HepG2 (cell line): Measurements from ENCODE around the gene NUDT21. TPM values are rescaled to one million over a fixed set of nuclear protein-coding genes. Genes with fewer than 3 reads are reported as not detected.

Source experiments
- ATAC-seq: fragments of 200-7000 bp; cut with Tn5 transposase; 3 replicates; pipeline ENCODE4 v1.9.1; 2020; ENCODE audit warnings: mild to moderate bottlenecking, moderate library complexity
- BruUV-seq: library from RNA; stranded (reverse); fragments of 400-500 nt; replicated peaks from 2 replicates; lab custom pipeline; 2021; lab: Mats Ljungman, UMichigan
- CTCF ChIA-PET: fragments of 300-600 bp; formaldehyde crosslinking; extraction: SDS; loops from one replicate; lab custom pipeline; 2021; ENCODE audit warnings: low total read pairs, inconsistent platforms, low intra/inter-chr PET ratio; lab: Yijun Ruan, JAX
- POLR2A ChIA-PET: fragments of 350-600 bp; sonication (Branson Sonifier 250); formaldehyde crosslinking; loops from one replicate; lab custom pipeline; 2020; ENCODE audit warnings: antibody characterized with exemption, inconsistent platforms; lab: Yijun Ruan, JAX
- DNase-seq: peaks from one replicate; pipeline ENCODE4 v3.0.0-alpha.2; 2015; ENCODE audit warnings: low spot score
- FAIRE-seq: peaks from 3 replicates; lab custom pipeline; 2011; peaks lifted over from hg19 to GRCh38; lab: Jason Lieb, UNC
- H2AFZ ChIP-seq: one replicate; pipeline ENCODE4 v1.6.1; 2011; ENCODE audit warnings: low read length, inconsistent platforms
- H3K27ac ChIP-seq: fragments of 300-600 bp; 3 replicates; pipeline ENCODE4 v1.8.0; 2011; ENCODE audit warnings: mixed run types, mild to moderate bottlenecking, mixed read lengths, low read length, inconsistent platforms; ENCODE audit not compliant: insufficient read depth; ENCODE audit errors: extremely low read length
- H3K27me3 ChIP-seq, 2 experiments: fragments of 200-600 bp in 1 of 2; 2 replicates in 1 of 2; 3 replicates in 1 of 2; pipeline versions ENCODE4 v1.6.0 to v1.8.0; 2011; ENCODE audit warnings: low read length in 2 of 2, mild to moderate bottlenecking in 2 of 2, moderate library complexity in 2 of 2, inconsistent platforms in 1 of 2; ENCODE audit not compliant: insufficient read depth in 2 of 2, control insufficient read depth in 1 of 2
- H3K36me3 ChIP-seq, 2 experiments: fragments of 200-600 bp in 1 of 2; replicated peaks in 1 of 2; 2 replicates in 1 of 2; 3 replicates in 1 of 2; pipeline versions ENCODE4 v1.5.1 to v1.8.0; 2011; ENCODE audit warnings: low read length in 2 of 2, inconsistent platforms in 1 of 2; ENCODE audit not compliant: insufficient read depth in 2 of 2, control insufficient read depth in 1 of 2
- H3K4me1 ChIP-seq: 2 replicates; pipeline ENCODE4 v1.5.1; 2012; ENCODE audit warnings: low read length, inconsistent platforms; ENCODE audit not compliant: insufficient read depth
- H3K4me2 ChIP-seq: 2 replicates; pipeline ENCODE4 v1.6.0; 2011; ENCODE audit warnings: low read depth, low read length, inconsistent platforms
- H3K4me3 ChIP-seq, 3 experiments: fragments of 200-600 bp in 1 of 3; sonication (generic), shearing (Covaris generic) in 1 of 3; replicated peaks in 1 of 3; 2 replicates each; pipeline ENCODE4 v1.5.1; 2011 to 2016; ENCODE audit warnings: low read length in 3 of 3, inconsistent platforms in 2 of 3, low read depth in 2 of 3, mild to moderate bottlenecking in 2 of 3, control low read depth in 1 of 3, mixed read lengths in 1 of 3; ENCODE audit not compliant: insufficient read depth in 1 of 3
- H3K79me2 ChIP-seq: one replicate; pipeline ENCODE4 v1.6.1; 2011; ENCODE audit warnings: low read length, inconsistent platforms; ENCODE audit not compliant: insufficient read depth
- H3K9ac ChIP-seq: 2 replicates; pipeline ENCODE4 v1.6.0; 2011; ENCODE audit warnings: mild to moderate bottlenecking, low read depth, low read length, inconsistent platforms; ENCODE audit not compliant: insufficient read depth
- H3K9me3 ChIP-seq: 2 replicates; pipeline ENCODE4 v1.5.1; 2012; ENCODE audit warnings: mild to moderate bottlenecking, low read length
- H4K20me1 ChIP-seq: 2 replicates; pipeline ENCODE4 v1.6.0; 2011; ENCODE audit warnings: inconsistent platforms, mild to moderate bottlenecking, low read length, moderate library complexity; ENCODE audit not compliant: insufficient read depth
- JUND ChIP-seq: sonication (generic); formaldehyde crosslinking; IDR thresholded peaks from 2 replicates; pipeline ENCODE4 v1.8.0; 2022; ENCODE audit warnings: mild to moderate bottlenecking, missing genetic modification reagents
- MAFK ChIP-seq, 2 experiments: IDR thresholded peaks in 1 of 2; conservative IDR thresholded peaks in 1 of 2; 2 replicates each; pipeline ENCODE4 v1.6.1; 2011; ENCODE audit warnings: improper control_type of control experiment in 2 of 2, low read length in 2 of 2
- NAIF1 ChIP-seq: sonication (generic); formaldehyde crosslinking; IDR thresholded peaks from 2 replicates; pipeline ENCODE4 v1.5.0; 2020; ENCODE audit warnings: mild to moderate bottlenecking, missing genetic modification reagents, borderline replicate concordance
- NR1H2 ChIP-seq: sonication (generic); formaldehyde crosslinking; IDR thresholded peaks from 2 replicates; pipeline ENCODE4 v1.8.1; 2022; ENCODE audit warnings: low read depth, missing genetic modification reagents, borderline replicate concordance
- RBFOX2 ChIP-seq: fragments of 200-400 bp; formaldehyde crosslinking; IDR thresholded peaks from 2 replicates; pipeline ENCODE4 v1.6.1; 2017; ENCODE audit warnings: low read depth, mild to moderate bottlenecking, low read length
- RFX3 ChIP-seq: IDR thresholded peaks from 2 replicates; pipeline ENCODE4 v1.6.1; 2016; ENCODE audit warnings: missing biosample characterization, missing genetic modification reagents
- SNRNP70 ChIP-seq: fragments of 200-400 bp; formaldehyde crosslinking; IDR thresholded peaks from 2 replicates; pipeline ENCODE4 v1.6.1; 2017; ENCODE audit warnings: mild to moderate bottlenecking, low read depth, low read length, moderate library complexity
- ZC3H13 ChIP-seq: sonication (generic); formaldehyde crosslinking; IDR thresholded peaks from 2 replicates; pipeline ENCODE4 v1.8.1; 2023; ENCODE audit warnings: mild to moderate bottlenecking, missing genetic modification reagents, moderate library complexity
- ZKSCAN8 ChIP-seq: IDR thresholded peaks from 2 replicates; pipeline ENCODE4 v1.6.1; 2016; ENCODE audit warnings: borderline replicate concordance, missing genetic modification reagents, missing compliant biosample characterization
- ZNF12 ChIP-seq: sonication (generic); formaldehyde crosslinking; IDR thresholded peaks from 2 replicates; pipeline ENCODE4 v1.5.0; 2020; ENCODE audit warnings: missing genetic modification reagents
- WGBS: methylation state at CpG from one replicate; pipeline ENCODE4 v1.1.6; 2017; ENCODE audit warnings: low lambda C conversion rate; 5-methylcytosine and 5-hydroxymethylcytosine counted together
- in situ Hi-C: cut with HindIII; loops from 2 replicates; pipeline ENCODE4 v1.10.0; 2017; ENCODE audit warnings: low pct_unique_long_range_greater_than_20kb; ENCODE audit not compliant: extremely low pct_ligation_motif_present
- intact Hi-C: fragments of 100-400 bp; cut with micrococcal nuclease; formaldehyde crosslinking; loops from one replicate; pipeline ENCODE4 v1.10.0; 2022; ENCODE audit not compliant: unreplicated experiment
- polyA plus RNA-seq, 8 experiments: library from polyadenylated mRNA; depleted of rRNA in 3 of 8; stranded (reverse) in 7 of 8; unstranded in 1 of 8; fragments of >200 nt; fragmentation: Illumina TruSeq in 4 of 8; extraction: Trizol in 4 of 8; gene quantifications; 2 replicates each; pipeline versions ENCODE4 v1.2.1 to v1.2.3, GENCODE V29; 2011 to 2016; ENCODE audit warnings: low read depth in 4 of 8, missing spikeins in 1 of 8, mixed read lengths in 1 of 8; ENCODE audit not compliant: insufficient read depth in 1 of 8
- total RNA-seq, 5 experiments: library from RNA; depleted of rRNA; stranded (reverse); fragments of >200 nt; fragmentation: Illumina TruSeq; extraction: Trizol; gene quantifications; 2 replicates each; pipeline ENCODE4 v1.2.3, GENCODE V29; 2016; ENCODE audit warnings: low read depth in 1 of 5
- TF ChIP-seq, protein P1 (sequence below): sonication (generic); formaldehyde crosslinking; IDR thresholded peaks from 2 replicates; pipeline ENCODE4 v1.8.0; 2022; ENCODE audit warnings: missing genetic modification reagents, low read depth, mild to moderate bottlenecking, borderline replicate concordance
- TF ChIP-seq, protein P2 (sequence below): sonication (generic); formaldehyde crosslinking; IDR thresholded peaks from 2 replicates; pipeline ENCODE4 v1.4.0; 2020; ENCODE audit warnings: missing genetic modification reagents

NUDT21 gene
- total and polyA plus RNA-seq, 2 of the 13 experiments (the other 11 are each of a cell fraction or from before 2014, with no cell fraction given): 177 to 210 TPM

DNA sequence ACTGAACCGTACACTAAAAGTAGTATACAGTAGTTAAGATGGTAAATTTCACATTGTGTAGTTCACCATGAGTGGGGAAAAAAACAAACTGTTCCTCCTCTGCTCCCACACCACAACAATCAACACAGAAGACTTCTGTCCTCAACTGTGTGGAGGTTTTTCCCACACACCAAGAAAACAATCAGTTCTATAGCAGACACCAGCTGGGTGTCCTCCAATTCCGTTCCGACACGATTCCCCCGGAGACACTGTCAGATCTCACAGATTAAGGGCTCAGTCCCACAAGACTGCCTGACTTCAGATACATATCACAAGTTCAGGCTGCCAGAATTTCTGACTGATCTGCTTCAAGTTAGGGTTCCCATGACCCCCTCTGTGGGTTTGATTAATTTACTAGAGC, 36.9 kb upstream of the NUDT21 start (continued):
- TF ChIP-seq RBFOX2: no peak

DNA sequence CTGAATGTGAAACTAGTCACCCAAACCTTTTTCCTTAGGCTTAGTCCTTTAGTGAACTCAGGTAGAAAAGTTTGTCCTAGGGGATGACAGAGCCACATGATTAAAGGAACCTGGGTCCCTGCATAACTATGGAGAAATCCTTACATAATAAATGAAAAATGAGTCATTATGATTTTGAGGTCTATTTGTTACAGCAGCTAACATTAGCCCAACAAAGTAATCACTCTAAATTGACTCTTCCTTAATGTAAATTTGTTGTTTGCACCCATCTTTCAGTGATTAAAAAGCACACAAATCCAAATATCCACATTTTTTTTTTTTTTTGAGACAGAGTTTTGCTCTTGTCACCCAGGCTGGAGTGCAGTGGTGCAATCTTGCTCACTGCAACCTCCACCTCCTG, 32.3 kb upstream of the NUDT21 start:
- Histone ChIP-seq H3K4me3 (no peak overlapping the region), H3K4me1 (no peaks in the 10 kb centered on the region), H3K36me3 (peaks cover 5 to 16% of the 10 kb centered on the region in 2 experiments), H3K4me2 (no peak overlapping the region), H3K79me2 (no peaks in the 10 kb centered on the region), H3K9ac (no peak overlapping the region), H3K27ac (no peak overlapping the region), H4K20me1 (no peaks in the 10 kb centered on the region), H3K27me3 (no peaks in the 10 kb centered on the region), H2AFZ (no peak overlapping the region), H3K9me3 (no peaks in the 10 kb centered on the region)
- TF ChIP-seq, protein P1, sequence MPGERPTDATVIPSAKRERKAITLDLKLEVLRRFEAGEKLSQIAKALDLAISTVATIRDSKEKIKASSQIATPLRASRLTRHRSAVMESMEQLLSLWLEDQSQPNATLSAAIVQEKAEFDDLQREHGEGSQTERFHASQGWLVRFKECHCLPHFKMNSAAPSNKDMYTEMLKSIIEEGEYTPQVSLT (CRISPR knock-in tag): no peak
- peak; percentile 96 for TF ChIP-seq ZNF12 (CRISPR knock-in tag)
- FAIRE-seq (no peak), DNase-seq (no peak), ATAC-seq (no peak)
- ChIA-PET POLR2A (no interaction called here), CTCF (no interaction called here)
- BruUV-seq: no TSS peak
- intact Hi-C loops: no loop called here
- in situ Hi-C loops: no loop called here

DNA sequence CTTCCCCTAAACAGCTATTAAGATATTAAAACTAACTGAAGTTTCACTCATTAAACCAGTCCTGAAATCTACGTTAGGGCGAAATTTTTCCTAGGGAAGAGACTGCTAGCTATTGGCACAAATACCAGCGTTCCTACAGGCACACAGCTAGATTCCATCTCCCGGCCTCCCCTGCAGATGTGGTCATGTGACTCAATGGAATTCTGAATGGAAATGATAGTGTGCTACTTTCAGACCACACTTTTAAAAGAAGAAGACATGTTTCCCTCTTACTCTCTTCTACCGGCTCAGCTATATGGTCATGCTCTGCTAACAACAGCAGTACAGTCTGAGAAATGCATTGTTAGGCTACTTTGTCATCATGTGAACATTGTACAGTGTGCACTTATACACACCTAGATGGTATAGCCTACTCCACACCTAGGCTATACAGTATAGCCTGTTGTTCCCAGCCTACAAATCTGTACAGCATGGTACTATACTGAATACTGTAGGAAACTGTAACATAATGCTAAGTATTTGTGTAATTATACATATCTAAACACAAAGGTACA, 31.6 kb upstream of the NUDT21 start:
- 97% methylated on average over 5 of the region's 5 CpGs for WGBS
- no TSS peak for BruUV-seq
- intact Hi-C loops: no loop called here
- ChIA-PET CTCF (no interaction called here), POLR2A (interaction anchor here (0.6 kb wide), 1 partner anchor 31 kb away, joined by 3 read pairs; the partner anchor contains the start of genes NUDT21 and OGFOD1)
- FAIRE-seq (no peak), DNase-seq (no peak), ATAC-seq (peak; percentile 25; the same call in 1 of the 3 replicates)
- Histone ChIP-seq H3K4me2 (no peak overlapping the region), H3K9me3 (no peaks in the 10 kb centered on the region), H3K36me3 (peaks cover 5 to 20% of the 10 kb centered on the region in 2 experiments), H3K79me2 (no peaks in the 10 kb centered on the region), H3K27ac (no peak overlapping the region), H4K20me1 (no peaks in the 10 kb centered on the region), H3K9ac (no peak overlapping the region), H3K4me3 (no peak overlapping the region), H3K27me3 (no peaks in the 10 kb centered on the region), H2AFZ (no peak overlapping the region), H3K4me1 (no peaks in the 10 kb centered on the region)
- in situ Hi-C loops: no loop called here
- TF ChIP-seq NAIF1 (CRISPR knock-in tag): no peak
- TF ChIP-seq MAFK (conservative IDR thresholded peaks at IDR 0.05 in 1 of 2, IDR thresholded peaks at IDR 0.05 in 1 of 2; ENCODE audit: low read length in 2 of 2): no peak
- TF ChIP-seq ZC3H13 (CRISPR knock-in tag): no peak
- no peak for TF ChIP-seq JUND (CRISPR knock-in tag)
- no peak for TF ChIP-seq RFX3 (CRISPR knock-in tag)
- TF ChIP-seq SNRNP70: no peak
- no peak for TF ChIP-seq NR1H2 (CRISPR knock-in tag)
- TF ChIP-seq, protein P2, sequence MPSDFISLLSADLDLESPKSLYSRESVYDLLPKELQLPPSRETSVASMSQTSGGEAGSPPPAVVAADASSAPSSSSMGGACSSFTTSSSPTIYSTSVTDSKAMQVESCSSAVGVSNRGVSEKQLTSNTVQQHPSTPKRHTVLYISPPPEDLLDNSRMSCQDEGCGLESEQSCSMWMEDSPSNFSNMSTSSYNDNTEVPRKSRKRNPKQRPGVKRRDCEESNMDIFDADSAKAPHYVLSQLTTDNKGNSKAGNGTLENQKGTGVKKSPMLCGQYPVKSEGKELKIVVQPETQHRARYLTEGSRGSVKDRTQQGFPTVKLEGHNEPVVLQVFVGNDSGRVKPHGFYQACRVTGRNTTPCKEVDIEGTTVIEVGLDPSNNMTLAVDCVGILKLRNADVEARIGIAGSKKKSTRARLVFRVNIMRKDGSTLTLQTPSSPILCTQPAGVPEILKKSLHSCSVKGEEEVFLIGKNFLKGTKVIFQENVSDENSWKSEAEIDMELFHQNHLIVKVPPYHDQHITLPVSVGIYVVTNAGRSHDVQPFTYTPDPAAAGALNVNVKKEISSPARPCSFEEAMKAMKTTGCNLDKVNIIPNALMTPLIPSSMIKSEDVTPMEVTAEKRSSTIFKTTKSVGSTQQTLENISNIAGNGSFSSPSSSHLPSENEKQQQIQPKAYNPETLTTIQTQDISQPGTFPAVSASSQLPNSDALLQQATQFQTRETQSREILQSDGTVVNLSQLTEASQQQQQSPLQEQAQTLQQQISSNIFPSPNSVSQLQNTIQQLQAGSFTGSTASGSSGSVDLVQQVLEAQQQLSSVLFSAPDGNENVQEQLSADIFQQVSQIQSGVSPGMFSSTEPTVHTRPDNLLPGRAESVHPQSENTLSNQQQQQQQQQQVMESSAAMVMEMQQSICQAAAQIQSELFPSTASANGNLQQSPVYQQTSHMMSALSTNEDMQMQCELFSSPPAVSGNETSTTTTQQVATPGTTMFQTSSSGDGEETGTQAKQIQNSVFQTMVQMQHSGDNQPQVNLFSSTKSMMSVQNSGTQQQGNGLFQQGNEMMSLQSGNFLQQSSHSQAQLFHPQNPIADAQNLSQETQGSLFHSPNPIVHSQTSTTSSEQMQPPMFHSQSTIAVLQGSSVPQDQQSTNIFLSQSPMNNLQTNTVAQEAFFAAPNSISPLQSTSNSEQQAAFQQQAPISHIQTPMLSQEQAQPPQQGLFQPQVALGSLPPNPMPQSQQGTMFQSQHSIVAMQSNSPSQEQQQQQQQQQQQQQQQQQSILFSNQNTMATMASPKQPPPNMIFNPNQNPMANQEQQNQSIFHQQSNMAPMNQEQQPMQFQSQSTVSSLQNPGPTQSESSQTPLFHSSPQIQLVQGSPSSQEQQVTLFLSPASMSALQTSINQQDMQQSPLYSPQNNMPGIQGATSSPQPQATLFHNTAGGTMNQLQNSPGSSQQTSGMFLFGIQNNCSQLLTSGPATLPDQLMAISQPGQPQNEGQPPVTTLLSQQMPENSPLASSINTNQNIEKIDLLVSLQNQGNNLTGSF: no peak
- no peak for TF ChIP-seq ZKSCAN8 (CRISPR knock-in tag)
